GM18507 (cell line): ENCODE data around the gene IL1RL2.

Source experiments
- DNase-seq: peaks from one replicate; pipeline ENCODE4 v3.0.0; 2011; ENCODE audit warnings: low read depth; ENCODE audit not compliant: insufficient read length; ENCODE audit errors: extremely low spot score
- FAIRE-seq: peaks from 2 replicates; lab custom pipeline; 2011; peaks lifted over from hg19 to GRCh38; lab: Jason Lieb, UNC

Gene IL1RL2

DNA sequence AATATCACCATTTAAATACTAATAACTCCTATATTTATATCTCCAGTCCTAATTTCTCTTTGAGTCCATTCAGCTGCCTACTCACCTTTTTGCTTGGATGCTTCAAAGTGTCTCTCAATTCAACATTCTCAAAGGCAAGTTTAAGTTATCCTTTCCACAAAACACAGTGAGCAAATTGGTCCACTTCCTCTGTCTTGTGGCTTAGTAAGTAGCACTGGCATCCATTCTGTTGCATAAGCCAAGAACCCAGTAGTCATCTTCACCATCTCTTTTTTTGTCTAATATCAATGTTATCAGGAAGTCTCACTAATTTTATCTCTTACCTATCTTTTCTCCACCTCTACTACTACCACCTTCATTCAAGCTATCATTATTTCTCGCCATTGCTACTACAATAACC is 97.2 kb downstream of the IL1RL2 start:
- FAIRE-seq (no peak), DNase-seq (no peak)

DNA sequence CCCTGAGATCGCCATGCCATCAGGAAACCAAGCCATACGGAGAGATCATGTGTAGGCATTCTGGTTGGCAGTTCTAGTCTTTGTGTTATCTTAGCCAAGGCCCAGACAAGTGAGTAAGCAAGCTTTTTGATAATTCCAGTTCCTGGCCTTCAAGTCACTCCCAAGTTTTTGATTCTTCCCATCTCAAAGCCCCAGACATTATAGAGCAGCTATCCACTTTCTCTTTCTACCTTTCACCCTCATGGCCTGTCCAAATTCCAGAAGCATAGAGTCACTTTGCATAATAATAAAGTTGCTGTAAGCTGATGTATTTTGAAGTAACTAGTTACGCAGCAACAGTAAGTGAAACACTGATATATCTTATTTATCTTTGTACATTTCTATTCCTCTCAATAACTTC is 97.8 kb downstream of the IL1RL2 start:
- no peak for DNase-seq
- no peak for FAIRE-seq

DNA sequence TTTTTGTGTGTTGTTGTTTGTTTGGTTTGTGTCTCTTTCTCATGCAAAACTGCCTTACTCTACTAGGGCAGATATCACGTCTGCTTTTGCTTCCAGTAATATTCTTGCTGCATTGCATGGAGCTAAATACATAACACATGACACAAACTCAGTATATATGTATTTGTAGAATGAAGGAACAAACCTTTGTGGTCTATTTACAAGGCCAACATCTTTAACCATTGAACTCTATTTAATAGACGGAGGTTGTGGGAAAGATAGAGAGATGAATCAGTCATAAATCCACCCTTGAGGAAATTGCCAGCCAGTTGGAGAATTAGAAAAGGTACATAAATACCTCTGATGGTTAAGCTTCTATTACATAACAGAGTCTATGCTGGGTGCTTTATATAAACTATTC is 98.5 kb downstream of the IL1RL2 start:
- FAIRE-seq (no peak), DNase-seq (no peak)

DNA sequence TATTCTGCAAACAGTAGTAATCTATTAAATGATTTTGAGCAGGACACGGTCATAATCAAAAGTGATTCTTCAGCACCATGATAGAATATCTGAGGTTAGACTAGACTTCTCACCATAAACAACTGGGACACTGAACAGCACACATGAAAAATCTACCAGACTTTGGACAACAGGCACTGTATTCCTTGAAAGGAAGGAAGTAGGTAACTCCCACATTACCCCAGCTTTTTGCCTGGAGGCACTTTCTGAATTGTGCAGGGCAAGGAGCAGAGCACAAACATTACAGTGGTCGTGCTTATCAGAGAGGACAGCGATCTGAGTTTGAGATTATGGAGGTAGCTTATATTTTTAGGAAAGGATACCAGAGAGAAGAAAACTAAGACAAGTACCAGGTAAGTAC is 99.2 kb downstream of the IL1RL2 start:
- FAIRE-seq = no peak
- no peak for DNase-seq

DNA sequence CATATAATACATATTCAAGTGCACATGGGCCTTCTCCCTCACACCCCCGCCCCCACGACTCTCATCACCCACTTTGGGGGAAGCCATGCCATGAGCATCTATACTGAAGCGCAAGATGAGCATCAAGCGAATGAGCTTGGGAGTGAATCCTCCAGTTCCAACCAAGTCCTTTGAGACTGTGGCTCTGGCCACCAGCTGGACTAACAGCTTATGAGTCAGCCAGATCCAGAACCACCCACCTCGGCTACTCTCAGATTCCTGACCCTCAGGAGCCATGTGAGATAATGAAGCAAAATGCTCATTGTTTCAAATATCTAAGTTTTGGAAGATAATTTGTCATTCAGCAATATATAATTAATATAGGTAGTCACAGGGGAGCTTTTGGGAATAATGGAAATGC is 102.3 kb downstream of the IL1RL2 start:
- DNase-seq = no peak
- no peak for FAIRE-seq
